Measurements from ENCODE around the gene CATSPER2.
"Not testable (repeated sequence)": the region's sequence is repeated elsewhere in the genome, so short reads cannot be mapped to it uniquely, and the experiment has no call there.

Gene CATSPER2

DNA sequence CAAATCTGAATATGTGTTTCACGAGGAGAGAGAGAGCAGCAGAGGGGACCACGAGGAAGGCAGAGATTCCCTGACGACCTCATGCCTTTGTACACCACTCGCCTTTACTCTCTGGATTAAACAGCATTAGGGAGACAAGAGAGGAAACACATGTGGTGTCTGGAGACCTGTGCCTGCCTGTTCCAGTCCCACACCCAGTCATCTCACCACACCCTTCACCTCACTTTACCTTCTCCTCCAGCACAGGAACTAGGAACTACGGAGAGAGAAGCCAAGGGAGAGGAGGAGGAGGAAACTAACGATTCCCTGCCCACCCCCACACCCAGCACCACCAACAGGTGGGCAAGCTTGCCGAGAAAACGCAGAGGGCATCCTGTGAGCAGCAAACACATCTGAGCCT lies 55.8 kb downstream of the CATSPER2 start:
- not testable (repeated sequence) for DNase-seq

DNA sequence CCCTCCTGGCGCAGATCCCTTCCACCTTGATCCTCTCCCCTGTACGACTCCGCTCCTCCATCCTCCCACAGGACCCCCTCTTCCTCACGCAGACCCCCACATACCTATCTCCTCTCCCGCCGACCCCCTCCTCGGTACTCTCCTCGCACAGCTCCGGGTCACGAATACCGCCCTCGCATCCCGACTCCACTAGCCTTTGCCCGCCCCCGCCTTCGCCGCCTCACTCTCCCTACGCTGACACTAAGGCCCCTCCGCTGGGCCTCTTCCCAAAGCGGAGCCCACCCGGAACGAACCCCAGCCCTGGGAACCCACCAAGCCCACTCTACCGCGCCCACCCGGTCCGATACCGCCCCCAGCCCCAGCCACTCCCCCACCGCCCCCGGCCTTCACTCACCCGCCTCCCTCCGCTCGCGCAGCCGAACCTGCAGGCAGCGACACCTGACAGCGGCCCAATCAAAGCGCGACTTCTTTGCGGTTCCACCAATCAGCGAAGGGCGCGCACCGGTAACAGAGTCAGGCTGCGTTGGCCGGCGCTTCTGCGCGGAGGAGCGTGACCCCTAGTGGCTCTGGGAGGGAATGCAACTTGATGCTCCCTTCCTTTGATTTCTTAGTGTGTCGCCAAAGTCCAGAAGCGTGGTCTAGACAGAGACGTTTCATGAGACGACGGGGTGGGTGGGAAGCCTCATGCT lies 58.7 kb downstream of the CATSPER2 start, which contains the start of gene PPIP5K1:
PPIP5K1 (minus strand) TSS at position 431 of the 689 bp plus-strand sequence. CDS start 5,704 bp downstream, outside the sequence.
- DNase-seq = not testable (repeated sequence)

Measured in activated T-cell treated with anti-CD3 and anti-CD28 coated beads, Interleukin-2, amount 50 U/mL, for 1 hour (primary cell).